ENCODE results near the gene MSANTD7.
"Not testable (repeated sequence)": the region's sequence is repeated elsewhere in the genome, so short reads cannot be mapped to it uniquely, and the experiment has no call there.

The MSANTD7 gene

DNA sequence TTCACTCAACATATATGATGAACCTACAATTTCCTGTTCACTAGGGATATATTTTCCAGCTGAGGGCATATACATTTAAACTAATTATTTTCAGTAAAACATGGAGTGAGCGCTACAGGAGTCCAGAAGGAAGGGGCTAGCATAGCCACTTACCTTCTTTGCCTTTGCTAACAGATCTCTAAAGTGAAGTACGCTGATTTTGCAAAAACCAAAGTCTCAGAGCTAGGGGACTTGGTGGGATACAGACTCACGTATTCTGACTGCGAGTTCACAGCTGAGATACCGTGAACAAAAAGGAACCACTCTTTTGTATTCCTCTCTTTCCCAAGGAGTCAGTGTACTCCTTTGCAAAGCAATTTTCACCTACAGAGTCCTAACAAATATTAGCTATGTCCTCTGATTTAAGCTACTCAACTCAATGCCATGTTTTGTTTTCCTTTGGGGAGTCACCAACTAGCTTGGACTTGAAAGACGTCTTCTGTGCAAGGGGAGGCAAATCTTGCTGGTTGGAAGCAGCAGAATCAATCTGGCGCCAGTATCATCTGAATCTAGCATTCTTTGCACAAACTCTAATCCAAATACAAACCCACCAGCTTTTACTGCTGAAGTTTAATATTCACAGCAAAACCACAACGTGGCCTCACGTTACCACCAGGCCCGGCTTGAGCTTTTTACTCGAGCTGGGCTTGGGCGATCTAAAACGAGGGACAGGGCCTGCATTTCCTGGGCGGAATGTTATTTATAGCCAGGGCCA lies 926 bp upstream of the MSANTD7 start:
- no peak for DNase-seq (ENCODE audit: low read depth in 2 of 2)

DNA sequence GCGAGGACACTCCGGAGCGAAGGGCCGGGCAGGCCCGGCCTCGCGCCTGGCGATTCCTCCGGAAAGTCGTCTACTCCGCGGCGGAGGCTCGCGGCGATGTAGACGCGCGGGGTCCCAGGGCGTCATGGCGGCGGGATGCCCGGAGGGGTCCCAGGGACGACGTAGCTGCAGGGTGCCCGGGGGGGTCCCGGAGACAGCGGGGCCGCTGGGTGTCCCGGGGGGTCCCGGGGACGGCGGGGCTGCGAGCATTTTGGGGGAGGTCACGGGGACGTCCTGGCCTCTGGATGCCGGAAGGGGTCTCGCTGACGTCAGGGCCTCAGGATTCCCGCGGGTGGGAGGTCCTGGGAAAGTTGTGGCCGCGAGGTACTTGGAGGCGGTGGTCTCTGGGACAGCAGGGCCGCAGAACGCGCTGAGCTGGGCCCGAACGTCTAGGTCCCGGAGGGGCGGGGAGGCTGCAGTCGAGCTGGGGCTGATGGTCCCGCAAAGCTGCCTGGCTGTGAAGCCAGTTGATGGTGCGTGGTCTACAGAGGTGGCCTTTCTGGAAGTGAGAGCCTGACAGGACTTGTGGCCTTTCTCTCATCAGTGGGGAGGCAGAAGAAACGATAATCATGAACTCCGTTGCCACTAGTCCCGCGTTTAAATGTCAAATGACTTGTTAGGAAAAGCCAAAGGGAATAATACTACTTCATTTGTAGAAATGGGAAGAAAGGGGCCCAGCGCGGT lies 637 bp downstream of the MSANTD7 start:
- DNase-seq (ENCODE audit: low read depth in 2 of 2): peak; percentile 7 to 9

DNA sequence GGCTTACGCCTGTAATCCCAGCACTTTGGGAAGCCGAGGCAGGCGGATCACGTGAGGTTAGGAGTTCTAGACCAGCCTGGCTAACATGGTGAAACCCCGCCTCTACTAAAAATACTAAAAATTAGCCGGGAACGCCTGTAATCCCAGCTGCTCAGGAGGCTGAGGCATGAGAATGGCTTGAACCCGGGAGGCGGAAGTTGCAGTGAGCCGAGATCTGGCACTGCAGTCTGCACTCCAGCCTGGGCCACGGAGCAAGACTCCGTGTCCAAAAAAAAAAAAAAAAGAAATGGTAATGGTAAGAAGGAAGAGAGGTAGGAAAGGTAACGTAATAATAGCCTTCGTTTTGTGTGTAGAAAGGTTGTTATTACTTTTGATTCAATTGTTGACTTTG lies 1.2 kb downstream of the MSANTD7 start:
- no peak for DNase-seq (ENCODE audit: low read depth in 2 of 2)

DNA sequence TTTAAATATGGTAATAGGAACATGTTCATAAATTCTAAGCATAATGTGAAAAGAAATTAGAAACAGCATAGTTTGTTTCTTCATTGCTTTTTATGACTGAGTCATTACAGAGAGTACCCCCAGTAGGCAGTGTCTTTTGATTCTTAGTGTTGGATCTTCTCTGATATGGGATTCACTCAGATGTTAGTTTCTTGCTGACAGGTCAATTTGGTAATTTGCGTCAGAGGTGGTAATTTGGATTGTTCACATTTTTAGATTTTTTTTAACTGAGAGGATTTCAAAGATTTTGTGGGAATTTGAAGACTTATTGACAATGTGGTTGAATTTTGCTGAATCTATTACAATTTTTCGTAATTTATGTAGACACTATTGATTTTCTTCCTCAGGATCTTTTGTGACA lies 2.1 kb downstream of the MSANTD7 start:
- no peak for DNase-seq (ENCODE audit: low read depth in 2 of 2)

DNA sequence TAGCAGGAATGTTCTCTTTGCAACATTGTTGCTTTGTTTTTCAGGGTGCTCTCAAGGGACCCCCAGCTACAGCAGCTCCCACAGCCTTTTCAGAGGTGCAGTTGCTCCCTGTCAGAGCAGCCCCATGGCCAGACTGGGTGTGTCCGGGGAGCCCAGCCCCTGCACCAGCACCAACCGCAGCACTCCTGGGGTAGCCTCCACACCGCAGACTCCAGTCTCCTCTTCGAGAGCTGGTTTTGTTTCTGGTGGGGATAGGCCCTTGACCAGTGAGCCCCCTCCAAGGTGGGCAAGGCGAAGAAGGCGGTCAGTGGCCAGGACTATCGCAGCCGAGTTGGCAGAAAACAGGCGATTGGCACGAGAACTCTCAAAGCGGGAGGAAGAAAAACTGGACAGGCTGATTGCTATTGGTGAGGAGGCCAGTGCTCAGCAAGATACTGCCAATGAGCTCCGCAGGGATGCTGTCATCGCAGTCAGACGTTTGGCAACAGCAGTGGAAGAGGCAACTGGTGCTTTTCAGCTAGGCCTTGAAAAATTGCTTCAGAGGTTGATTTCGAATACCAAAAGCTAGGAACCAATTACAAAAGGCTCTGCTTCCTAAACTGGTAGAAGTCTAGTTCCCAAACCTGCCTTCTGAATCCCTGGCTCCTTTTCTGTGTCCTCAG lies 5.4 kb downstream of the MSANTD7 start:
- no peak for DNase-seq (ENCODE audit: low read depth in 2 of 2)

DNA sequence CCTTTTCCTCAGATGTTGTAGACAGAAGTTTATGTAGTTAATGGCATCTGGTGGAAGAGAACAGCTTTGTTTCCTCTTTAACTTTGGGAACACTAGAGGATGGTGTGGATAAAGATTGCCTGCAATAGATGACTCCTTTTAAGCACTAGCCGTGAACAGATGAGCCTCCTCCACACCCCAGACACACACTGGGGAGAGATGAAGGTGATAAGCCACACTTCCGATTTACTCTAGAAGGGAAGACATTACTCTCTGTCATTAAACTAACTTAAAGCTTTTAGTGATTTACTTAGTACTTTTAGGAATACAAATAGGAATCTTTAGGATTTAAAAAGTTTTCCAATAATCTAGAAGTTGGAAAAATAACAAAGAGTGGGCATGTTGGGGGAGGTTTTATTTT lies 6.8 kb downstream of the MSANTD7 start:
- DNase-seq (ENCODE audit: low read depth in 2 of 2): no peak

DNA sequence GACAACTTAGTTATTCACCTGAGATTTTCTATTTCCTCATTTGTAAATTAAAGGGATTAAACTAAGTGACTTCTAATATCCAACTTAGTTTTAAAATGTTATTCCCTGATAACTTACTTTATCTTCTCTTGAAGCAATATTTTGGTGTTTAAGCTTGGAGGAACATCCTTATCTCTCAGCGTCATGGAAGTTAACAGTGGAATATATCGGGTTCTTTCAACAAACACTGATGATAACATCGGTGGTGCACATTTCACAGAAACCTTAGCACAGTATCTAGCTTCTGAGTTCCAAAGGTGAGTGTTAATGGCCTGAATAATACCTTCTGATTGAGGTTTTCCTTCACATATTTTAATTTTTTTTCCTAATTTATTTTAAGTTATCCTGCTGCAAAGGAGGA lies 14.1 kb downstream of the MSANTD7 start:
- DNase-seq (ENCODE audit: low read depth in 2 of 2): no peak

DNA sequence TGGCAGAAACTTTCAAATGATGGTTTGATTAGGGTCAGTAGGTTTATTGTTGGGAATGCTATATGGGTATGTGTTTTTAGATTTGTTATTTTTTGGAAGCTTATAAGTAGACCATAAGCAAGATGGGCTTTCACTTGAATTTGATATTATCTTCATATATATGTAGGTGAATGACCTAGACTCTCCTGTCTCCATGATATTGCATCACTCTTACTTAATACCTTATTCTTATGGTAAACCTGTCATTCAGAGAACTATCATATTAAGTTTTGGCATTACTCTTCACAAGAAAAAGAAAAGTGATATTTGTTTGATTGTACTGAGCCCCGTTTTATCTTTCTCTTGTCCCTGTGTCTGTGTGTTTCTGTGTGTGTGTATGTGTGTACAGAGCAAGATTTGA lies 17.3 kb downstream of the MSANTD7 start:
- no peak for DNase-seq (ENCODE audit: low read depth in 2 of 2)

DNA sequence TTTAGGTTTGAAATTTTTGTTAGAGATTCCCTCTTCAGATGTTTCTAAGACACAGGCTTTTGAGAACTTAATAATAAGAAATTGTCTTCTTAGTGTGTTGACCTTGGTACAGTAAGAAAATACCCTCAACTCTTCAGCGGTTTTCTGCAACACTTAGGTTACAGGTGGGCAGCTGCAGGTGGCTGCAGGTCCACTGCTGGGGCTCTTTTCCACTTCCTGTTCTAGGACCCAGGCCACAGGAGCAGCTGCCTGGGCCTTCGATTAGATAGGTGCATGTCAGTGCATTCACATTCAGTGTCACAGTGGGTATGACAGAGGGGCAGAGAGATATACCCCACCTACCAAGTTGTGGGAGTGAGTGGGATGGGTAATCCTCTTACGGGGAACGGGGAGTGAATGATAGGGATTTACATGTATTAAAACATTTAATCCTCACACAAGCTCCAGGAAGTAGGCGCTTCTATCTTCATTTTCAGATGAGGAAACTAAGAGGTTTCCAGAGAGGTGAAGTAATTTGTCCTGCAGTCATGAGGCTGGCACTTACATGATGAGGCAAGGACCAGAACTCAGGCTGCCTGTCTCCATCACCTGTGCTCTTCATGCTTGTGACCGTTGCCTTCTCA lies 20.3 kb downstream of the MSANTD7 start:
- no peak for DNase-seq (ENCODE audit: low read depth in 2 of 2)

DNA sequence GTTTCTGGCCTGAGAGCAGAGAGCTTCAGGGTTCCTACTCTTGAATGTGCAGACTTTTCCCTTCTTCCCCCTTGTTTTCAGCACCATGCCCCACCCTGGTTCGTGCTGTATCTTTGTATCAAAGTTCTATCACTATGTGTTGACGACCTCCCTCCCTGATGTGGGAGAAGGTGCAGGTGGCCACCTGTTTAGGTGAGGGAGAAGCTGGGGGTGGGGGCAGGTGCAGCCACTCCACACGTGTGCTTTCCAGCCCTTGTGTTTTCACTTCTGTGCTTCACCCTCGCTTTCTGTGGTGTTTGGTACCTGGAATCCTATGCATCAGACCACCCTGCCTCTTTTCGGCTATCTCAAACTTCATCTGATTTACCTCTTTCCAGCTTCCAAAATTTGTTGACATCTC lies 20.9 kb downstream of the MSANTD7 start:
- no peak for DNase-seq (ENCODE audit: low read depth in 2 of 2)

DNA sequence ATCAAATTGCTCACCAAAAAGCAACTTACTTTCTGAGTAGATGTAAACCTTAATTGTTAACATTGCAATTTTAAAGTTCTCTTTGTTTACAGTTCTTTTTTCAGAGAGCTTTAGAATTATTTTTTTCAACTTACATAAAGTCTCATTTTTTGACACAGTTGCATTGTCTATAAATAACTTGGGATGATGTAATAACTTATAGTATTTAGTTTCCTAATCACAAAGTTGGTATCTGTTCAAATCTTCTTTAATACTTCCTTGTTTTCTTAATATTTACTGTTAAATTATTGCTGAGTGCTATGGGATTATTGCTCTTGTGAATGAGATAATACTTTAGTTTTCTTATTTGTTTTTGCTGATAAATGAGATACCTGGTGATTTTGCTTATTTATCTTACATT lies 21.7 kb downstream of the MSANTD7 start:
- no peak for DNase-seq (ENCODE audit: low read depth in 2 of 2)

DNA sequence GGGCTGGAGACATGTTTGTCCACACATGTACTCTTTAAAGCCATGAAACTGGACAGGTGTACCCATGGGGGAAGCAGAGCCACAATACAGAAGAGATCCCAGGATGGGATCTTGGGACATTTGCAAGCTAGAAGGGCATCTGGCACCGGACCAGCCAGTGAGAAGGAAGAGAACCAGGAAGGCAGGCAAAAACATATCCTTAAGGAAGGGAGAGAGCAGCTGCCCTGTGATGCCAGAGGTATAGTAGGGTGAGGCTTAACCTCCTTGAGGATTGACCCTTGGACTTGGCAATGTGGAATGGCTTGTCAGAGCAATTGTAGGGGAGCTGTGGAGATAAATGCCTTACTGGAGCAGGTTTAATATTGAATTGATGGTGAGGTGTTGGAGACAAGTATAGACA lies 22.7 kb downstream of the MSANTD7 start:
- no peak for DNase-seq (ENCODE audit: low read depth in 2 of 2)

DNA sequence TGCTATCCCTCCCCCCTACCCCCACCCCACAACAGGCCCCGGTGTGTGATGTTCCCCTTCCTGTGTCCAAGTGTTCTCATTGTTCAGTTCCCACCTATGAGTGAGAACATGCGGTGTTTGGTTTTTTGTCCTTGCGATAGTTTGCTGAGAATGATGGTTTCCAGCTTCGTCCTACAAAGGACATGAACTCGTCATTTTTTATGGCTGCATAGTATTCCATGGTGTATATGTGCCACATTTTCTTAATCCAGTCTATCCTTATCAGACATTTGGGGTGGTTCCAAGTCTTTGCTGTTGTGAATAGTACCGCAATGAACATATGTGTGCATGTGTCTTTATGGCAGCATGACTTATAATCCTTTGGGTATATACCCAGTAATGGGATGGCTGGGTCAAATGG lies 26.4 kb downstream of the MSANTD7 start:
- not testable (repeated sequence) for DNase-seq (ENCODE audit: low read depth in 2 of 2)

DNA sequence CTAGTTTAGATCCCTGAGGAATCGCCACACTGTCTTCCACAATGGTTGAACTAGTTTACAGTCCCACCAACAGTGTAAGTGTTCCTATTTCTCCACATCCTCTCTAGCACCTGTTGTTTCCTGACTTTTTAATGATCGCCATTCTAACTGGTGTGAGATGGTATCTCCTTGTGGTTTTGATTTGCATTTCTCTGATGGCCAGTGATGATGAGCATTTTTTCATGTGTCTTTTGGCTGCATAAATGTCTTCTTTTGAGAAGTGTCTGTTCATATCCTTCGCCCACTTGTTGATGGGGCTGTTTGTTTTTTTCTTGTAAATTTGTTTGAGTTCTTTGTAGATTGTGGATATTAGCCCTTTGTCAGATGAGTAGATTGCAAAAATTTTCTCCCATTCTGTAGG lies 26.8 kb downstream of the MSANTD7 start:
- DNase-seq (ENCODE audit: low read depth in 2 of 2): not testable (repeated sequence)

DNA sequence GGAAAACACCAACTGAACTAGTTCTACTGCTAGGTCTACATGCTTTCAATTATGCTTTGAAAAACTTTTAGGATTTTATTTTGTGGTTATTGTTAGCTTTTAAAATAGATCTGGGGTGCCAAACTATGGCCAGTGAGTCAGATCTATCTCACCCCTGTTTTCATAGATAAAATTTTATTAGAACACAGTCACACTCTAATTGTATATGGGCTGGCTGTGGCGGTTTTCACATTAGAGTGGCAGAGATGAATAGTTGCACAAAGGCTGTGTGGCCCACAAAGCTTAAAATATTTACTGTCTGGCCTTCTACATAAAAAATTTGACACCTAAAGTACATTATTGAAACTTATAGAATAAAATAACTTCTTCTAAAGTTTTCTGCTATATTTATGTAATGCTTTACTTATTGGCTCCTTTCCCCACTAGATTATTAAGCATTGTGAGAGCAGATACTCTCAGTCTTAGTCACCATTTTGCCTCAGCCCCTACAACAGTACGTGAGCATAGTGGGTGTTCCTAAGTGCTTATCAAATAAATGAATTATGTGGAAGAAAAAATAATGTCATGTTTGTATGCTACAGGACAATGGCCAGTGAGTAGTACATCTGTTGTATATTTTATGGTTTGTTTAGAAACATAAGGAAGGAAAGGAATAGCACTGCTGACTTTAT lies 35.1 kb downstream of the MSANTD7 start:
- DNase-seq (ENCODE audit: low read depth in 2 of 2): no peak

DNA sequence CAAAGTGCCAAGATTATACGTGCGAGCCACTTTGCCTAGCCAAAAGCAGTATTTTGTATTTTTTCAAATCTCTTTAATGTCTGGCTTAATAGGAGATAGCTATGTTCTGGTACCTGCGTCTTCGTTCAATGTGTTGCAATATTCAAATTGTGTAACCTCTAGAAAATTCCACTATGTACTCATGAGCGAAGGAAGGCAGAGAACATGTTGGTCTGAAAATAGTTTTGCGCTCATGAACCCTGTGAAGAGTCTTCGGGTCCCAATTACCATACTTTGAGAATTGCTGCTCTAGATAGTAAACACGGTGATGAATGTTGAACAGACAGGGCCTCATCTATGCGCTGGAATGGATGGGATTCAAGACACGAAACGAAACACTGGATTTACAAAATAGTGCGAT lies 37.8 kb downstream of the MSANTD7 start:
- no peak for DNase-seq (ENCODE audit: low read depth in 2 of 2)

DNA sequence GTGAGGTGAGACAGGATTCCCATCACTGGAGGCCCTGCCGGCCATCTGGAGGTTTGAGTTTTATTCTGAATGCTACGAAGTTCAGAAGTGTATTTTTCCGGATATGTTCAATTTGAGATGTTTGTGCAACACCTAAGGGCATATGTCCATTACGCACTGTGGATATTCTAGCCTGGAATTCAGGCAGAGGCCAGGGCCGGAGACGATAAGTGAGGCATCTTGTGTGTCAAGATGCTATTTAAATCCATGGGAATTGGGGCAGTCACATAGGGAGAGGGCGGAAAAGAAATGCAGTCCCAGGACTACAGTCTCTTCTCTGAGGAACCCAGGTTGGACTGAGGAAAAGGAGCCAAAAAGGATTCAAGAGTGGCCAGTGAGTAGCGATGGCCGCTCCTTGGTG lies 38.7 kb downstream of the MSANTD7 start:
- no peak for DNase-seq (ENCODE audit: low read depth in 2 of 2)

DNA sequence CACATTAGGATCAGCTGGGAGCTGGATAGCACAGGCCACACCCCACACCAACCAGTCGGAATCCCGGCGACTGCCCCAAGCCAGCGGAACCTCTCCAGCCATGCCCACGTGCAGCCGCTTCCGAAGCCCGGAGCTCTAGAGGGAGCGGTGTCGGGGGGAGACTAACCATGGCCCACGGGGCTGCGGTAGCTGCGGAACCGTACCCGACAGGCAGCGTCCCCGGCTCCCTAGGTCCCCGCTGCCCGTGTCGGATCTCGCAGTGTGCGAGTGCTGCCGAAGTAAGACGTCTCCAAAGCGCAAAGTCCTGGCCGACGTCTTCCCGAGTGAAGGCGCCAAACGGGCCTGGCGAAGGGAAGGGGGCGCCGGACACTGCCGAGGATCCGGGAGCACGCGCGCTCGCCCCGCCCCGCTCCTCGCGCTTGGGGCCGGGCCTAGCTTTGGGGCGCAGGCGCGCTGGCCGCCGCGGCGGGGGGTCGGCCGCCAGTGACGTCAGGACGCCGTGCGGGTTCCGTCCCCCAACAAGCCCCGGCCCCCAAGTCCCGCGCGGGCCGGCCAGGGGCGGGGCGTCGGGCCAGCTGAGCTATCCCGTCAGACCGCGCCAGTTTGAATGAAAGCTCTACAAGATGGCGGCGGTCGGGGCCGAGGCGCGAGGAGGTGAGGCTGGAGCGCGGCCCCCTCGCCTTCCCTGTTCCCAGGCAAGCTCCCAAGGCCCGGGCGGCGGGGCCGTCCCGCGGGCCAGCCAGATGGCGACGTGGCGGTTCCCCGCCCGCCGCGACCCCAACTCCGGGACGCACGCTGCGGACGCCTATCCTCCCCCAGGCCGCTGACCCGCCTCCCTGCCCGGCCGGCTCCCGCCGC lies 40.4 kb downstream of the MSANTD7 start, which contains the start of gene SUV39H2:
TSS of gene SUV39H2 (plus strand) at position 601 of the 858 bp plus-strand sequence. CDS start at position 624, 23 bp downstream.
- peak; percentile 90 to 92 for DNase-seq (ENCODE audit: low read depth in 2 of 2)

DNA sequence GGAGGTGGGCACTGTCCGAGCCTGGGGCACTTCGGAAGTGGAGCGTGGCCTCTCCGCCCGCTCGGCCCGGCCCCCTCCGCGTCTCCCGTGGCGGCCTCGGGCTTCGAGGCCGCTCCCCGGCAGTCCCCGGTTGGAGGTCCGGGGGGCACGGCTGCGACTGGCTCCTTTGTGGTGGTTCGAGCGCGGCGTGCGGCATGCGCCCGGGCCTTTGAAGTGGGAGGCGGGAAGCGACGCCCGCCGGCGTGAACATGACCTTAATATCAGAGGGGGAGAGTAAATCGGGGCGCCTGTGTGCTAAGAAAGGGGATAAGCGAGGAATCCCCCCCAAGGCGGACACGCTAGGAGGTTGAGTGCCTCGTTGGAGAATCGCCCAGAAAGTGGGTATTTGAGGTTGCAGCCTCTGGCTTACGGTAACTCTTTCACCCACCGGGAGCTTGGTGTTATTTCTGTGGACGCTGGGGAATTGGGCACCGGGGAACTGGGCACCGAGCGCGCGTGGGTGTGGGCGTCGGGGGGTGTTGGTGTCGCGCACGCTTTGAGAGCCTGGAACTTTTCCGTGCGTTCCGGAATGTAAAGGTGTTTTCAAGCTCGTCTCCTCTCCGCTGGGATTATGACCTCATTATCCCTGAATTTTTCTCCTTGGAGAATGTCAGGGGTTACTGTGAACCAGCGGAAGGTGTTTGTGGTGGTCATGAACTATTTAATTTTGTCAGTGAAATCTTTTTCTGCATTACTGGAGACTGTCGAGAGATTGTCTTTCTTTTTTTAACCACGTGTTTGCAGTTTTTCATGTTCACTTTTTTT lies 41.2 kb downstream of the MSANTD7 start:
- DNase-seq (ENCODE audit: low read depth in 2 of 2): peak in 1 of 2 donors; percentile 31

DNA sequence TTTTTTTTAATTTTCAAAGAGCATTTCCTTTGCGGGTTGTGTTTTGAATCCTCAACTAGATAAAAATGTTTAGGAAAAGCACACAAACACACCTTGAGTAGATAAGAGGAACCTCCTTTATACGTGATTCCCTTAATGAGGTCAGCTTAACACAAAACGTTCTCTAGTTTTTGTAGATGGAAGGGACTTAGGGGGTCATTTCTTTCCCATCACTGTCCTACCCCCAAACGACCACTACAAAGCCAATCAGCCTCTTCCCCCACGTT lies 41.8 kb downstream of the MSANTD7 start:
- DNase-seq (ENCODE audit: low read depth in 2 of 2): no peak
